Keratinocyte (primary cell): Measurements from ENCODE around the gene OR2W3. TPM values are rescaled to one million over a fixed set of nuclear protein-coding genes. Genes with fewer than 3 reads are reported as not detected.

ENCODE experiments used
- DNase-seq: peaks from one replicate; pipeline ENCODE4 v3.0.0-alpha.2; 2011; ENCODE audit warnings: low read depth, missing footprints, low spot score
- FAIRE-seq: peaks from 2 replicates; lab custom pipeline; 2011; peaks lifted over from hg19 to GRCh38; lab: Jason Lieb, UNC
- H2AFZ ChIP-seq: 2 replicates; pipeline ENCODE4 v1.6.0; 2012; ENCODE audit warnings: low read length, control low read depth, inconsistent platforms; ENCODE audit not compliant: control insufficient read depth
- H3K27ac ChIP-seq: 2 replicates; pipeline ENCODE4 v1.5.1; 2011; ENCODE audit warnings: low read length; ENCODE audit not compliant: control insufficient read depth, insufficient read depth
- H3K27me3 ChIP-seq: 3 replicates; pipeline ENCODE4 v1.6.0; 2011; ENCODE audit warnings: low read length; ENCODE audit not compliant: control insufficient read depth, insufficient read depth; ENCODE audit errors: extremely low read depth
- H3K36me3 ChIP-seq, 2 experiments: 2 replicates in 1 of 2; 3 replicates in 1 of 2; pipeline ENCODE4 v1.5.1; 2011; ENCODE audit warnings: low read length in 2 of 2, mild to moderate bottlenecking in 1 of 2; ENCODE audit not compliant: control insufficient read depth in 2 of 2, insufficient read depth in 2 of 2; ENCODE audit errors: extremely low read depth in 1 of 2
- H3K4me1 ChIP-seq: 3 replicates; pipeline ENCODE4 v1.5.1; 2011; ENCODE audit warnings: low read length; ENCODE audit not compliant: control insufficient read depth, insufficient read depth; ENCODE audit errors: extremely low read depth
- H3K4me2 ChIP-seq: 3 replicates; pipeline ENCODE4 v1.6.0; 2011; ENCODE audit warnings: low read depth, low read length; ENCODE audit not compliant: control insufficient read depth, insufficient read depth; ENCODE audit errors: extremely low read depth
- H3K4me3 ChIP-seq, 3 experiments: fragments of 200-600 bp in 1 of 3; sonication (generic) in 1 of 3; 2 replicates in 2 of 3; 3 replicates in 1 of 3; pipeline ENCODE4 v1.5.1; 2011 to 2016; ENCODE audit warnings: low read length in 3 of 3, mild to moderate bottlenecking in 3 of 3, control low read depth in 2 of 3, inconsistent platforms in 1 of 3, low read depth in 1 of 3, mixed read lengths in 1 of 3, mixed run types in 1 of 3, moderate library complexity in 1 of 3; ENCODE audit not compliant: control insufficient read depth in 2 of 3, insufficient read depth in 2 of 3; ENCODE audit errors: extremely low read depth in 1 of 3
- H3K79me2 ChIP-seq: 2 replicates; pipeline ENCODE4 v1.6.0; 2012; ENCODE audit warnings: low read length; ENCODE audit not compliant: control insufficient read depth, insufficient read depth
- H3K9ac ChIP-seq: 3 replicates; pipeline ENCODE4 v1.6.0; 2011; ENCODE audit warnings: low read length; ENCODE audit not compliant: control insufficient read depth, insufficient read depth; ENCODE audit errors: extremely low read depth
- H3K9me1 ChIP-seq: 3 replicates; pipeline ENCODE4 v1.6.0; 2011; ENCODE audit warnings: low read length; ENCODE audit not compliant: control insufficient read depth, insufficient read depth; ENCODE audit errors: extremely low read depth
- H3K9me3 ChIP-seq: 2 replicates; pipeline ENCODE4 v1.5.1; 2012; ENCODE audit warnings: low read depth, low read length; ENCODE audit not compliant: control insufficient read depth
- H4K20me1 ChIP-seq: 3 replicates; pipeline ENCODE4 v1.6.0; 2011; ENCODE audit warnings: low read length; ENCODE audit not compliant: control insufficient read depth, insufficient read depth; ENCODE audit errors: extremely low read depth
- EZH2 ChIP-seq: IDR thresholded peaks from one replicate; pipeline ENCODE4 v1.6.1; 2012; ENCODE audit warnings: inconsistent platforms, mild to moderate bottlenecking, low read length, moderate library complexity
- dilution Hi-C: fragments of 300-500 bp; cut with MboI; formaldehyde crosslinking; loops from one replicate; pipeline ENCODE4 v1.7.0; 2020; ENCODE audit warnings: low sequenced_read_pairs; ENCODE audit not compliant: extremely low pct_ligation_motif_present
- polyA plus RNA-seq, 5 experiments: library from polyadenylated mRNA; depleted of rRNA in 3 of 5; stranded (reverse) in 3 of 5; stranded (forward) in 1 of 5; unstranded in 1 of 5; fragments of >200 nt; gene quantifications; 1 replicate in 1 of 5; 2 replicates in 3 of 5; 3 replicates in 1 of 5; pipeline versions ENCODE4 v1.2.1 to v1.2.3, GENCODE V29; 2011 to 2012; ENCODE audit warnings: missing spikeins in 2 of 5, low read depth in 1 of 5, low replicate concordance in 1 of 5
- TF ChIP-seq, protein P1 (sequence below), 3 experiments: IDR thresholded peaks in 1 of 3; conservative IDR thresholded peaks in 1 of 3; optimal IDR thresholded peaks in 1 of 3; 2 replicates in 2 of 3; 3 replicates in 1 of 3; pipeline versions ENCODE3 to v1.5.1; 2011; ENCODE audit warnings: low read length in 3 of 3, mild to moderate bottlenecking in 3 of 3, moderate library complexity in 2 of 3, control low read depth in 1 of 3, inconsistent platforms in 1 of 3; ENCODE audit not compliant: insufficient read depth in 2 of 3; ENCODE audit errors: extremely low read depth in 1 of 3

OR2W3 gene
- polyA plus RNA-seq, 1 donor (not counting 4 experiments of a cell fraction or from before 2014, with no cell fraction given) = 0.08 TPM

GRCh38 chr1:247905910-247906503 is 10.6 kb downstream of the OR2W3 start:
- no peaks in the 10 kb centered on the region for H3K79me2 ChIP-seq
- dilution Hi-C loops = no loop called here
- no peaks in the 10 kb centered on the region for H4K20me1 ChIP-seq
- H3K9ac ChIP-seq = no peak overlapping the region
- H3K4me2 ChIP-seq = peak overlapping the region; percentile 41
- no peak overlapping the region for H3K27ac ChIP-seq
- H3K4me3 ChIP-seq = no peak overlapping the region
- H3K4me1 ChIP-seq = no peaks in the 10 kb centered on the region
- TF ChIP-seq, protein P1, sequence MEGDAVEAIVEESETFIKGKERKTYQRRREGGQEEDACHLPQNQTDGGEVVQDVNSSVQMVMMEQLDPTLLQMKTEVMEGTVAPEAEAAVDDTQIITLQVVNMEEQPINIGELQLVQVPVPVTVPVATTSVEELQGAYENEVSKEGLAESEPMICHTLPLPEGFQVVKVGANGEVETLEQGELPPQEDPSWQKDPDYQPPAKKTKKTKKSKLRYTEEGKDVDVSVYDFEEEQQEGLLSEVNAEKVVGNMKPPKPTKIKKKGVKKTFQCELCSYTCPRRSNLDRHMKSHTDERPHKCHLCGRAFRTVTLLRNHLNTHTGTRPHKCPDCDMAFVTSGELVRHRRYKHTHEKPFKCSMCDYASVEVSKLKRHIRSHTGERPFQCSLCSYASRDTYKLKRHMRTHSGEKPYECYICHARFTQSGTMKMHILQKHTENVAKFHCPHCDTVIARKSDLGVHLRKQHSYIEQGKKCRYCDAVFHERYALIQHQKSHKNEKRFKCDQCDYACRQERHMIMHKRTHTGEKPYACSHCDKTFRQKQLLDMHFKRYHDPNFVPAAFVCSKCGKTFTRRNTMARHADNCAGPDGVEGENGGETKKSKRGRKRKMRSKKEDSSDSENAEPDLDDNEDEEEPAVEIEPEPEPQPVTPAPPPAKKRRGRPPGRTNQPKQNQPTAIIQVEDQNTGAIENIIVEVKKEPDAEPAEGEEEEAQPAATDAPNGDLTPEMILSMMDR (optimal IDR thresholded peaks at IDR 0.05 in 1 of 3, IDR thresholded peaks at IDR 0.05 in 1 of 3, conservative IDR thresholded peaks at IDR 0.05 in 1 of 3; ENCODE audit: extremely low read depth in 1 of 3, insufficient read depth in 2 of 3, low read length in 3 of 3) = no peak
- no peak for TF ChIP-seq EZH2
- no peak for FAIRE-seq
- H3K9me3 ChIP-seq = no peaks in the 10 kb centered on the region
- H3K27me3 ChIP-seq = no peaks in the 10 kb centered on the region
- no peaks in the 10 kb centered on the region for H3K36me3 ChIP-seq
- no peak overlapping the region for H2AFZ ChIP-seq
- no peaks in the 10 kb centered on the region for H3K9me1 ChIP-seq
- DNase-seq = no peak

- FAIRE-seq (no peak), DNase-seq (no peak)
- Histone ChIP-seq H3K27ac (no peak overlapping the region), H2AFZ (no peak overlapping the region), H3K79me2 (no peaks in the 10 kb centered on the region), H3K4me3 (peak overlapping the region in 2 of 3 experiments; percentile 18 to 48), H3K9me3 (no peaks in the 10 kb centered on the region), H3K36me3 (no peaks in the 10 kb centered on the region), H3K4me1 (no peaks in the 10 kb centered on the region), H3K27me3 (no peaks in the 10 kb centered on the region), H3K4me2 (peak overlapping the region; percentile 41), H4K20me1 (no peaks in the 10 kb centered on the region), H3K9me1 (no peaks in the 10 kb centered on the region), H3K9ac (no peak overlapping the region)
- dilution Hi-C loops = no loop called here
- no peak for TF ChIP-seq EZH2
- TF ChIP-seq, protein P1 (optimal IDR thresholded peaks at IDR 0.05 in 1 of 3, IDR thresholded peaks at IDR 0.05 in 1 of 3, conservative IDR thresholded peaks at IDR 0.05 in 1 of 3; ENCODE audit: extremely low read depth in 1 of 3, insufficient read depth in 2 of 3, low read length in 3 of 3) = no peak
Observed at GRCh38 chr1:247906504-247907047, 11.2 kb downstream of the OR2W3 start.
